Panc1 (cell line): ENCODE data around the gene PBRM1. TPM values are rescaled to one million over a fixed set of nuclear protein-coding genes. Genes with fewer than 3 reads are reported as not detected.

Source experiments
- ATAC-seq: fragments of 200-7000 bp; cut with Tn5 transposase; 2 replicates; pipeline ENCODE4 v1.9.1; 2020; ENCODE audit warnings: mild to moderate bottlenecking, moderate library complexity
- BruUV-seq: library from RNA; stranded (reverse); fragments of 400-500 nt; replicated peaks from 2 replicates; lab custom pipeline; 2021; lab: Mats Ljungman, UMichigan
- CTCF ChIA-PET: fragments of 300-600 bp; sonication (Branson Sonifier 250); formaldehyde crosslinking; loops from one replicate; lab custom pipeline; 2022; ENCODE audit warnings: antibody characterized with exemption; lab: Charles Lee
- POLR2A ChIA-PET: fragments of 300-600 bp; sonication (Branson Sonifier 250); formaldehyde crosslinking; loops from one replicate; lab custom pipeline; 2022; ENCODE audit warnings: antibody characterized with exemption; lab: Charles Lee
- DNase-seq: peaks from one replicate; pipeline ENCODE4 v3.0.0-alpha.2; 2010; ENCODE audit warnings: low read depth, low spot score
- H3K27ac ChIP-seq: 2 replicates; pipeline ENCODE4 v1.5.1; 2011; ENCODE audit warnings: mild to moderate bottlenecking, low read length, inconsistent platforms
- H3K27me3 ChIP-seq: fragments of 200-500 bp; sonication (Bioruptor generic); 2 replicates; pipeline ENCODE4 v1.6.0; 2014; ENCODE audit warnings: low read length, inconsistent platforms; ENCODE audit not compliant: control insufficient read depth, insufficient read depth
- H3K36me3 ChIP-seq: fragments of 200-500 bp; sonication (Bioruptor generic); 2 replicates; pipeline ENCODE4 v1.5.1; 2014; ENCODE audit warnings: inconsistent platforms, mild to moderate bottlenecking, low read length, moderate library complexity; ENCODE audit not compliant: control insufficient read depth, insufficient read depth
- H3K4me1 ChIP-seq: 2 replicates; pipeline ENCODE4 v1.5.1; 2011; ENCODE audit warnings: inconsistent platforms, mild to moderate bottlenecking, low read length, moderate library complexity; ENCODE audit not compliant: control insufficient read depth, insufficient read depth
- H3K4me3 ChIP-seq, 2 experiments: 2 replicates each; pipeline ENCODE4 v1.5.1; 2011 to 2012; ENCODE audit warnings: low read depth in 2 of 2, low read length in 2 of 2, mild to moderate bottlenecking in 2 of 2, inconsistent platforms in 1 of 2, moderate library complexity in 1 of 2
- H3K9me3 ChIP-seq: fragments of 200-500 bp; sonication (Bioruptor generic); 2 replicates; pipeline ENCODE4 v1.5.1; 2014; ENCODE audit warnings: low read depth, mild to moderate bottlenecking, inconsistent platforms, low read length, moderate library complexity; ENCODE audit not compliant: control insufficient read depth, insufficient read depth
- POLR2AphosphoS5 ChIP-seq: IDR thresholded peaks from 2 replicates; pipeline ENCODE4 v1.6.1; 2012; ENCODE audit warnings: mild to moderate bottlenecking, low read depth, low read length, moderate library complexity
- SIN3A ChIP-seq: IDR thresholded peaks from 2 replicates; pipeline ENCODE4 v1.6.1; 2012; ENCODE audit warnings: low read depth, mild to moderate bottlenecking, low read length, moderate library complexity, borderline replicate concordance; ENCODE audit not compliant: insufficient read depth
- TCF7L2 ChIP-seq: IDR thresholded peaks from 2 replicates; pipeline ENCODE4 v1.6.1; 2011; ENCODE audit warnings: mild to moderate bottlenecking, low read depth, low read length, inconsistent platforms
- in situ Hi-C: cut with HindIII; loops from 2 replicates; pipeline ENCODE4 v1.10.0; 2016; ENCODE audit warnings: low sequenced_read_pairs, low pct_unique_long_range_greater_than_20kb
- intact Hi-C: fragments of 100-400 bp; cut with micrococcal nuclease; formaldehyde crosslinking; loops from one replicate; pipeline ENCODE4 v1.10.0; 2022; ENCODE audit not compliant: unreplicated experiment
- total RNA-seq: library from RNA; stranded (reverse); gene quantifications from one replicate; pipeline ENCODE4 v1.2.1, GENCODE V29; 2021; ENCODE audit not compliant: unreplicated experiment
- TF ChIP-seq, protein P1 (sequence below), 2 experiments: IDR thresholded peaks; 2 replicates each; pipeline ENCODE4 v1.6.1; 2011 to 2012; ENCODE audit warnings: low read depth in 2 of 2, control low read depth in 1 of 2, low read length in 1 of 2, mild to moderate bottlenecking in 1 of 2, moderate library complexity in 1 of 2; ENCODE audit not compliant: insufficient read depth in 1 of 2
- TF ChIP-seq, protein P2 (sequence below): fragments of 450-650 bp; IDR thresholded peaks from 2 replicates; pipeline ENCODE4 v1.5.1; 2017; ENCODE audit warnings: mild to moderate bottlenecking

The PBRM1 gene
- total RNA-seq, 1 experiment from 2014 or later: 43.5 TPM

DNA sequence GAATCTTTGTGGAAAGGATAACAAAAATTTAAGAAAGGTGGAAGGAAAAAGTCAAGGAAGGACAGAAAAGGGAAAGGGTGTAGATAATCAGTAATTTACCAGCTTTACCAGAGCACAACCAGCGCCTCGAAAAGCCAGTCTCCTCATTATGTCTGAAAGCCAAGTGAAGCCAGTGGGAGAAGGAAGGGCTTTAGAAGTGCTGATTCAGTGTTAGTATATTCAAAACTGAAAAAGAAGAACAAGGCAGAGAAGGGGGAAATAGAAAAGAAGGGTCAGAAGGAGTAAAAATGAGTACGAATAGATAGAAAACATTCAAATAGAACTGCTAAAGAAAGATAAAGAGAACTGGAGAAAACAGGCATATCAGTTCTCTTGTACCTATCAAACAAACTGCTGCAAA, 4.1 kb downstream of the PBRM1 start:
- CTCF ChIA-PET: interaction anchor here (1.0 kb wide), 1 partner anchor 155 kb away, joined by 5 read pairs; no protein-coding TSS in a partner anchor
- in situ Hi-C loops (no loop called here), intact Hi-C loops (no loop called here)
- DNase-seq (no peak), ATAC-seq (no peak)
- H3K27ac ChIP-seq: peak overlapping the region; percentile 44; the same call in 1 of the 2 replicates
- H3K4me1 ChIP-seq: peaks cover 19% of the 10 kb centered on the region
- TF ChIP-seq SIN3A (no peak), TCF7L2 (no peak), POLR2AphosphoS5 (no peak)
- TF ChIP-seq, protein P1, sequence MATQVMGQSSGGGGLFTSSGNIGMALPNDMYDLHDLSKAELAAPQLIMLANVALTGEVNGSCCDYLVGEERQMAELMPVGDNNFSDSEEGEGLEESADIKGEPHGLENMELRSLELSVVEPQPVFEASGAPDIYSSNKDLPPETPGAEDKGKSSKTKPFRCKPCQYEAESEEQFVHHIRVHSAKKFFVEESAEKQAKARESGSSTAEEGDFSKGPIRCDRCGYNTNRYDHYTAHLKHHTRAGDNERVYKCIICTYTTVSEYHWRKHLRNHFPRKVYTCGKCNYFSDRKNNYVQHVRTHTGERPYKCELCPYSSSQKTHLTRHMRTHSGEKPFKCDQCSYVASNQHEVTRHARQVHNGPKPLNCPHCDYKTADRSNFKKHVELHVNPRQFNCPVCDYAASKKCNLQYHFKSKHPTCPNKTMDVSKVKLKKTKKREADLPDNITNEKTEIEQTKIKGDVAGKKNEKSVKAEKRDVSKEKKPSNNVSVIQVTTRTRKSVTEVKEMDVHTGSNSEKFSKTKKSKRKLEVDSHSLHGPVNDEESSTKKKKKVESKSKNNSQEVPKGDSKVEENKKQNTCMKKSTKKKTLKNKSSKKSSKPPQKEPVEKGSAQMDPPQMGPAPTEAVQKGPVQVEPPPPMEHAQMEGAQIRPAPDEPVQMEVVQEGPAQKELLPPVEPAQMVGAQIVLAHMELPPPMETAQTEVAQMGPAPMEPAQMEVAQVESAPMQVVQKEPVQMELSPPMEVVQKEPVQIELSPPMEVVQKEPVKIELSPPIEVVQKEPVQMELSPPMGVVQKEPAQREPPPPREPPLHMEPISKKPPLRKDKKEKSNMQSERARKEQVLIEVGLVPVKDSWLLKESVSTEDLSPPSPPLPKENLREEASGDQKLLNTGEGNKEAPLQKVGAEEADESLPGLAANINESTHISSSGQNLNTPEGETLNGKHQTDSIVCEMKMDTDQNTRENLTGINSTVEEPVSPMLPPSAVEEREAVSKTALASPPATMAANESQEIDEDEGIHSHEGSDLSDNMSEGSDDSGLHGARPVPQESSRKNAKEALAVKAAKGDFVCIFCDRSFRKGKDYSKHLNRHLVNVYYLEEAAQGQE (IDR thresholded peaks at IDR 0.05; ENCODE audit: insufficient read depth in 1 of 2, low read depth in 2 of 2, low read length in 1 of 2): no peak
- TF ChIP-seq, protein P2, sequence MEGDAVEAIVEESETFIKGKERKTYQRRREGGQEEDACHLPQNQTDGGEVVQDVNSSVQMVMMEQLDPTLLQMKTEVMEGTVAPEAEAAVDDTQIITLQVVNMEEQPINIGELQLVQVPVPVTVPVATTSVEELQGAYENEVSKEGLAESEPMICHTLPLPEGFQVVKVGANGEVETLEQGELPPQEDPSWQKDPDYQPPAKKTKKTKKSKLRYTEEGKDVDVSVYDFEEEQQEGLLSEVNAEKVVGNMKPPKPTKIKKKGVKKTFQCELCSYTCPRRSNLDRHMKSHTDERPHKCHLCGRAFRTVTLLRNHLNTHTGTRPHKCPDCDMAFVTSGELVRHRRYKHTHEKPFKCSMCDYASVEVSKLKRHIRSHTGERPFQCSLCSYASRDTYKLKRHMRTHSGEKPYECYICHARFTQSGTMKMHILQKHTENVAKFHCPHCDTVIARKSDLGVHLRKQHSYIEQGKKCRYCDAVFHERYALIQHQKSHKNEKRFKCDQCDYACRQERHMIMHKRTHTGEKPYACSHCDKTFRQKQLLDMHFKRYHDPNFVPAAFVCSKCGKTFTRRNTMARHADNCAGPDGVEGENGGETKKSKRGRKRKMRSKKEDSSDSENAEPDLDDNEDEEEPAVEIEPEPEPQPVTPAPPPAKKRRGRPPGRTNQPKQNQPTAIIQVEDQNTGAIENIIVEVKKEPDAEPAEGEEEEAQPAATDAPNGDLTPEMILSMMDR: no peak
- no peaks in the 10 kb centered on the region for H3K9me3 ChIP-seq
- POLR2A ChIA-PET: interaction anchor here (0.7 kb wide), 1 partner anchor 10 kb away, joined by 6 read pairs; no protein-coding TSS in a partner anchor
- no peaks in the 10 kb centered on the region for H3K27me3 ChIP-seq
- H3K36me3 ChIP-seq: peaks cover 5% of the 10 kb centered on the region
- no TSS peak for BruUV-seq
- H3K4me3 ChIP-seq: no peak overlapping the region

DNA sequence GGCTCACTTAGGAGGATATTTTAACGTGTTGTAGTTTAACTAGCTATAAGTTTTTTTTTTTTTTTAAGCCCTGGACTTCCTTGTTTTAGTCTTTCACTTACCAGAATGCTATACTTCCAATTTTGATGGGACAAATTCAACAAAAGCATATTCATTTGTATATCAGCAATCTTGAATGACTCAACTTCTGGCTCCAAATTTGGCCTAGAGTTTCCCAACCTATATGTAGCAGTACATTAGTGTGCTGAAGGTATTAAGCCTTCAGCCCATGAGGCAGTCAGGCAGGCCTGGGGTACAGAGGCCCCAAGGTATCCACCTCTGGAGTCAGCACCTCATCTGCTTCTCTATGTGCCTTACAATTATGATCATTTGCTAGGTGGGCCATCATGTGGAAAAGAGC, 5.9 kb downstream of the PBRM1 start:
- intact Hi-C loops (no loop called here), in situ Hi-C loops (no loop called here)
- no peak for DNase-seq
- TF ChIP-seq SIN3A: no peak
- TF ChIP-seq, protein P1 (IDR thresholded peaks at IDR 0.05; ENCODE audit: insufficient read depth in 1 of 2, low read depth in 2 of 2, low read length in 1 of 2): no peak
- TF ChIP-seq, protein P2: no peak
- TF ChIP-seq POLR2AphosphoS5: no peak
- no peak for TF ChIP-seq TCF7L2
- no peak for ATAC-seq
- H3K27ac ChIP-seq: no peak overlapping the region
- no peaks in the 10 kb centered on the region for H3K9me3 ChIP-seq
- CTCF ChIA-PET: no interaction called here
- no TSS peak for BruUV-seq
- peaks cover 18% of the 10 kb centered on the region for H3K4me1 ChIP-seq
- POLR2A ChIA-PET: no interaction called here
- H3K4me3 ChIP-seq: no peak overlapping the region
- H3K27me3 ChIP-seq: no peaks in the 10 kb centered on the region
- H3K36me3 ChIP-seq: peaks cover 3% of the 10 kb centered on the region
